Stimulated activated CD8-positive, alpha-beta memory T cell treated with anti-CD3 and anti-CD28 coated beads, Interleukin-4, amount 100 ng/mL, for 24 hours (primary cell): ENCODE data around the gene RFC5.
A peak's percentile ranks its signal among the peaks of the same experiment; 100 is the strongest.
"Not testable (repeated sequence)": the region's sequence is repeated elsewhere in the genome, so short reads cannot be mapped to it uniquely, and the experiment has no call there.

Experiments
- DNase-seq: peaks from one replicate; pipeline ENCODE4 v3.0.0-alpha.2; 2020; ENCODE audit warnings: low read depth

Gene RFC5

GRCh38 chr12:118052324-118053070, 36.0 kb downstream of the RFC5 start:
- no peak for DNase-seq

- DNase-seq = no peak
Observed at GRCh38 chr12:118053071-118053985, 36.8 kb downstream of the RFC5 start.

GRCh38 chr12:118055144-118055557, 38.6 kb downstream of the RFC5 start:
- DNase-seq = peak; percentile 53

DNA sequence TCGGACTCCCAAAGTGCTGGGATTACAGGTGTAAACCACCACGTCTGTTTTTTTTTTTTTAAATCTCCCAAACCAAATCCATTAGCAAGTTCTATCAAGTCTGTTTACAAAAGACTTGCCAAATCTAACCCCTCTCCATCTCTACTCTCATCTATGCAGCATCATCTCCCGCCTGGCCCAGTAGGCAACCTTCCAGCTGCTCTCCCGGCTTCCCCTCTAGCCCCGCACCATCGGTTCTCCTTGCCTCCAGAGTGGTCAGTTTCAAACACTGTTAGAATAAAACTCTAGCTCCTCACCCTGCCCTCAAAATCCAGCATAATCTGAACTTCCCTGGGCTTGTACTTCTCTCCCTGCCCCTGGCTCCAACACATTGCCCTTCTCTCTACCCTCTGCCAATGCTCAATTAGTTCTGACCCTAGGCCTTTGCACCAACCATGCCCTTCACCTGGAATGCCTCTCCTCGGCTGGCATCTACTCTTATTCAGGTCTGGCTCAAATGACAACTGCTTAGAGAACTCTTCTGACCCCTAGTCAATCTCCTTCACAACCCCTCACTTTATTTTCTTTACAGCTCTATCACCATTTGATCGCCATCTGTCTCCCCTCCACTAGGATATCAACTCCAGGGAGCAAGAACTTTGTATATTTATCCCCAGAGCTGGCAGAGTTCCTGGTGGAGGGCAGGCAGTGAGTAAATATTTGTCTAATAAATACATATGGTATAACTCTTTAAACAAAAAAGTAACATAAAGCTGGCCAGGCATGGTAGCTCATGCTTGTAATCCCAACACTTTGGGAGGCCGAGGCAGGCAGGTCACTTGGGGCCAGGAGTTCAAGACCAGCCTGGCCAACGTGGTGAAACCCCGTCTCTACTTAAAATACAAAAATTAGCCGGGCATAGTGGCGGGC, 39.6 kb downstream of the RFC5 start:
- no peak for DNase-seq

DNA sequence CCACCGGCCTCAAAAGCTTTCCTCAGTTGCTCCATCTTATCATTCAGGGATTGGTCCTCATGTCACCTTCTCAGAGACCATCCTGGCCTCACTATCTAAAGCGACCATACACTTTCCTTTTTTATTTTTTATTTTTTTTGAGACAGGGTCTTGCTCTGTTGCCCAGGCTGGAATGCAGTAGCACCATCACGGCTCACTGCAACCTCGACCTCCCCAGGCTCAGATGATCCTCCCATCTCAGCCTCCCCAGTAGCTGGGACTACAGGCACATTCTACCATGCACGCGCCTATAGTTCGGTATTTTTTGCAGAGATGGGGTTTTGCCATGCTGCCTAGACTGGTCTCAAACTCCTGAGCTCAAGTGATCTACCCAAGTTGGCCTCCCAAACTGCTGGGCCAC, 41.7 kb downstream of the RFC5 start:
- DNase-seq = no peak

DNA sequence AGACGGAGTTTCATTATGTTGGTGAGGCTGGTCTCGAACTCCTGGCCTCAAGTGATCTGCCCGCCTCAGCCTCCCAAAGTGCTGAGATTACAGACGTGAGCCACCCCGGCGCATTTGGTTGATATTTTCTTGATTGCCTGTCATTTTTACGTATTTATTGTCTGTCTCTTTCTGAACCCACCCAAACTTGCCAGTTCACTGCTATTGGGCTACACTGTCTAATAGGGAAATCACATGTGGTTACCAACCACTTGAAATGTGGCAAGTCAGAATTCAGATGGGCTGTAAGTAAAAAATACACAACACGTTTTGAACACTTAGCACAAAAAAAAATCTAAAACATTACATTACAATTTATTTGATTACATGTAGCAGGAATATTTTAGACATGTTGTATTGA, 42.4 kb downstream of the RFC5 start:
- DNase-seq = no peak

DNA sequence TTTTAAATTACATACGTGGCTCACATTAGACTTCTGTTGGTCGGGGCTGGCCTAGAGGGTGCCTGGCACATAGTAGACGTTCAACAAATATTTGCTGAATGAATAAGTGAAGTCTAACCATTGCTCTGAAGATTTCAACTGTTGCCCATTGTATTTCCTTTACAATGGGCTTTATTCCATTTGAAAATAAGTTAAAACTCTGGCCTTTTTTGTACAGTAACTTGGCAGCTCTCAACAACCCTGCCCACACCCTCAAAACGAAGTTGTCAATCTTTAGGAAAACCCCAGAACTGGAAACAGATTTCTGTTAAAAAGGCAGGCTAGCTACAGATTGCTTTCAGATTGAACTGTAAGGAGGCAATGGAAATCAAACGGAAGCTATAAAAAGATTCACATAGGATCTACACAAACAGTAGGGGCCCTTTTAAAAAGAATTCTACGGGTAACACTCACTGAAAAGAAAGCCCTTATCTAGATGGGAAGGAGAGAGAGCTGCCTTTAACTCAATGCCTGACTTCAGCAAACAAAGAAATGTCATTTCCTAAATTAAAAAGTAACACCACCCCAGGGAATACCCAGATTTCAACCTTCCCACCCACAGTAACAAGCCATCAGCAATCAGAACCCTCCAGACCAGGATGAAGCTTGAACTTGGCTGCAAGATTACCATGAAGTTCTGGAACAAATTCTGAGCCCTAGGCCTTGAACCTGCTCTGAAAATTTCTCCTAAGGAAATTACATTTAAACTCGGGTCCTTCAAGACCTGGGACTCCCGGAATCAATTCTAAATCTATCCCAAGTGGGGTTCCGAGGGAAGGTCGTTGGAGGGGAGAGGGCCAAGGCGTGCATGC, 43.1 kb downstream of the RFC5 start:
- no peak for DNase-seq

GRCh38 chr12:118060301-118061010, 44.0 kb downstream of the RFC5 start:
- DNase-seq = no peak

GRCh38 chr12:118061011-118061872, 44.7 kb downstream of the RFC5 start, which contains the start of gene WSB2:
Gene WSB2 (minus strand): TSS chr12:118061179. CDS start chr12:118061048, 131 bp downstream.
- peak; percentile 52 for DNase-seq

GRCh38 chr12:118061873-118062843, 45.7 kb downstream of the RFC5 start:
- DNase-seq = no peak

DNA sequence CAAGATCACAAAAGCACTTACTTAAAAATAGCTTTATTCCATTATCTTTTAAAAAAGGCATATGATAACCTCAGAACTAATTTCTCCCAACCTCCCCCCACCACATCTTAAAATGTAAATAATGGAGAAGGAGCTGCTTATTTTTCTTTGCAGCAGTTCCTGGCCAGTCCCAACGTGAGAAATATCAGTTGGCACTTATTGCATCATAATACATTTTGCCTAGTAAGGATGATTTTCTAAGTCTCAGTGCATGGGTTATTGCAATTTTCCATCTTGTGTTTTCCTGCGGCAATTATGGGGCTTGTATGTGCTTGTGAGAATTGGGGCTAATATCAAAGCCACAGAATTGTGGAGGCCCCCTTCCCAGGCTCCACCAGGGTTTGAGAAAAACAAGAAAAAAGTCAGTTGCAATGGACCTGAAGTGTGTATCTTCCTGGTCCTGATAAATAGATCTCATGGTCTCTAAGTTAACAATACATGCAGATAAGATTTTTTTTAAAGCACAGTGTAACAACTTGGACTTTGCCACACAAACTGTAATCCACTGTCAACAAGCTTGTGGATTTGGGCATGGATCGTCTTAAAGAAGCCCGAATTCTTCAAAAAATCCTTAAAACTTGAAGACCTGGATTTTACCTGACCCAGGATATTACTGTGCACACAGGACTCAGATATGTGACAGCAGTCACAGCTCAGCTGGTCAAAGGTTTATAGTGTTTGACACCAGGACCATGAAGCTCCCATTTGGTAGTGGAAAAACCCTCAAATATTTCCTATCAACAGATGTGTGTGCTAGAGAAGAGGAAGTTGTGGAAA, 47.3 kb downstream of the RFC5 start:
- DNase-seq = no peak

DNA sequence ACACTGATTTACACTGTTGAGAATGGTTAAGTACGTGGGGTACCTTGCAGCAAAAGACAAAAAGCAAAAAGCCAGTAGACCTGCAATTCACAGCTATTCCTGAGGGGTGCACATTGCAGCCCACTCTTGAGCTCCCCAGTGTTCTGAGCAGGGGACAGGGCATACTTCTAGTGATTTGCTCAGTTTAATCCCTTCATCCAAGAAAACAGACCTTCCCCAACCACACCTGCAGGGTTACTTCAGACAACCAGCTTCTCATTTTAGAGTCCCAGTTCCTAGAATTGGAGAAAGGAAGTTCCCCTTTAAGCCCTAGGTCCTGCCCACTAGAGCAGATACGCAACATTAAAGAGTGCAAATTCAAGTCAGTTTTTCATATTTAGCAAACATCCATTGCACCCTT, 48.1 kb downstream of the RFC5 start:
- DNase-seq = no peak

GRCh38 chr12:118065380-118065779, 48.9 kb downstream of the RFC5 start:
- DNase-seq = no peak

GRCh38 chr12:118068445-118068844, 51.9 kb downstream of the RFC5 start:
- no peak for DNase-seq

GRCh38 chr12:118070650-118071049, 54.1 kb downstream of the RFC5 start:
- no peak for DNase-seq

GRCh38 chr12:118073768-118074167, 57.3 kb downstream of the RFC5 start:
- no peak for DNase-seq

- not testable (repeated sequence) for DNase-seq
Observed at GRCh38 chr12:118081521-118081920, 65.0 kb downstream of the RFC5 start.
